GM23248 (cell line): Measurements from ENCODE around the gene DOK4. TPM values are rescaled to one million over a fixed set of nuclear protein-coding genes. Genes with fewer than 3 reads are reported as not detected.

Experiments used
- DNase-seq: peaks from one replicate; pipeline ENCODE4 v3.0.0-alpha.2; 2015
- H2AFZ ChIP-seq: fragments of 200-600 bp; sonication (generic); 2 replicates; pipeline ENCODE4 v1.6.1; 2016; ENCODE audit warnings: antibody characterized with exemption
- H3F3A ChIP-seq: fragments of 200-600 bp; sonication (generic); 2 replicates; pipeline ENCODE4 v1.6.1; 2016; ENCODE audit warnings: mild to moderate bottlenecking, antibody characterized with exemption, mixed run types; ENCODE audit not compliant: insufficient read depth
- H3K27ac ChIP-seq: fragments of 200-600 bp; sonication (generic); 2 replicates; pipeline ENCODE4 v1.5.1; 2016; ENCODE audit warnings: mild to moderate bottlenecking
- H3K27me3 ChIP-seq: fragments of 200-600 bp; sonication (generic); replicated peaks from 2 replicates; pipeline ENCODE4 v1.6.1; 2016; ENCODE audit warnings: mild to moderate bottlenecking; ENCODE audit not compliant: insufficient read depth
- H3K36me3 ChIP-seq: fragments of 200-600 bp; sonication (generic); 2 replicates; pipeline ENCODE4 v1.6.1; 2016; ENCODE audit warnings: low read depth, mild to moderate bottlenecking
- H3K4me1 ChIP-seq: fragments of 200-600 bp; sonication (generic); 2 replicates; pipeline ENCODE4 v1.6.1; 2016; ENCODE audit warnings: mild to moderate bottlenecking; ENCODE audit not compliant: insufficient read depth
- H3K4me2 ChIP-seq: fragments of 200-600 bp; sonication (generic); one replicate; pipeline ENCODE4 v1.6.1; 2016; ENCODE audit warnings: mild to moderate bottlenecking; ENCODE audit not compliant: unreplicated experiment
- H3K4me3 ChIP-seq: fragments of 200-600 bp; sonication (generic); 2 replicates; pipeline ENCODE4 v1.5.1; 2016; ENCODE audit warnings: mild to moderate bottlenecking
- H3K79me2 ChIP-seq: fragments of 200-600 bp; sonication (generic); 2 replicates; pipeline ENCODE4 v1.6.1; 2016; ENCODE audit warnings: mild to moderate bottlenecking; ENCODE audit not compliant: insufficient read depth
- H3K9ac ChIP-seq: fragments of 200-600 bp; sonication (generic); 2 replicates; pipeline ENCODE4 v1.6.1; 2016; ENCODE audit warnings: mild to moderate bottlenecking
- H3K9me2 ChIP-seq: fragments of 200-600 bp; sonication (generic); 2 replicates; pipeline ENCODE4 v1.6.1; 2016; ENCODE audit warnings: mixed run types, mild to moderate bottlenecking, moderate library complexity; ENCODE audit not compliant: insufficient read depth
- H3K9me3 ChIP-seq: fragments of 200-600 bp; sonication (generic); one replicate; pipeline ENCODE4 v1.6.1; 2017; ENCODE audit warnings: low read depth
- H4K20me1 ChIP-seq: fragments of 200-600 bp; sonication (generic); 2 replicates; pipeline ENCODE4 v1.6.0; 2016; ENCODE audit not compliant: insufficient read depth
- EZH2 ChIP-seq: fragments of 200-600 bp; sonication (generic); IDR thresholded peaks from 2 replicates; pipeline ENCODE4 v1.6.1; 2018; ENCODE audit warnings: antibody characterized with exemption, mild to moderate bottlenecking; ENCODE audit not compliant: insufficient read depth, poor library complexity, severe bottlenecking
- EZH2phosphoT487 ChIP-seq: fragments of 200-600 bp; sonication (generic); IDR thresholded peaks from 2 replicates; pipeline ENCODE4 v1.6.1; 2018; ENCODE audit warnings: antibody characterized with exemption, moderate library complexity, mild to moderate bottlenecking, low read depth; ENCODE audit not compliant: insufficient read depth
- WGBS, 2 experiments: methylation state at CpG; one replicate each; pipeline ENCODE4 v1.1.6; 2015 to 2017; ENCODE audit warnings: low lambda C conversion rate in 2 of 2, low coverage in 1 of 2; ENCODE audit errors: missing lambda C conversion rate in 2 of 2; 5-methylcytosine and 5-hydroxymethylcytosine counted together
- in situ Hi-C: fragments of 300-500 bp; cut with MboI; formaldehyde crosslinking; loops from 2 replicates; pipeline ENCODE4 v1.15.0; 2020
- polyA plus RNA-seq: library from polyadenylated mRNA; unstranded; fragments of >200 nt; fragmentation: Nextera tagmentation; extraction: Ambion mirVana; gene quantifications from 2 replicates; pipeline ENCODE4 v1.2.1, GENCODE V29; 2016
- total RNA-seq: library from RNA; depleted of rRNA; stranded (reverse); fragments of >200 nt; shearing (Covaris generic); gene quantifications from 2 replicates; pipeline ENCODE4 v1.2.3, GENCODE V29; 2014

Gene DOK4
- total and polyA plus RNA-seq, 2 experiments from 2014 or later, result 44.6 to 60.5 TPM

- 86 to 97% methylated on average over 1 of the region's 1 CpG for WGBS, 2 experiments
- no peaks in the 10 kb centered on the region for H3K9me3 ChIP-seq
- no peak overlapping the region for H3K4me2 ChIP-seq
- no peaks in the 10 kb centered on the region for H3K4me1 ChIP-seq
- no peaks in the 10 kb centered on the region for H3F3A ChIP-seq
- no peaks in the 10 kb centered on the region for H4K20me1 ChIP-seq
- no peak overlapping the region for H3K9ac ChIP-seq
- in situ Hi-C loops, result no loop called here
- H2AFZ ChIP-seq, result no peak overlapping the region
- H3K9me2 ChIP-seq, result no peaks in the 10 kb centered on the region
- H3K36me3 ChIP-seq, result peaks cover 78% of the 10 kb centered on the region
- DNase-seq, result no peak
- H3K27me3 ChIP-seq, result no peaks in the 10 kb centered on the region
- peaks cover 10% of the 10 kb centered on the region for H3K79me2 ChIP-seq
- H3K4me3 ChIP-seq, result no peak overlapping the region
- TF ChIP-seq EZH2 (no peak), EZH2phosphoT487 (no peak)
- H3K27ac ChIP-seq, result no peak overlapping the region
Observed at GRCh38 chr16:57435838-57436237, 50.5 kb downstream of the DOK4 start.

GRCh38 chr16:57434003-57434402 lies 52.3 kb downstream of the DOK4 start:
- H3K79me2 ChIP-seq, result no peaks in the 10 kb centered on the region; the same call in 1 of the 2 replicates
- no peaks in the 10 kb centered on the region for H3K27me3 ChIP-seq
- no peaks in the 10 kb centered on the region for H3K9me3 ChIP-seq
- DNase-seq, result no peak
- H4K20me1 ChIP-seq, result no peaks in the 10 kb centered on the region
- no peak overlapping the region for H2AFZ ChIP-seq
- TF ChIP-seq EZH2 (no peak), EZH2phosphoT487 (no peak)
- H3K9ac ChIP-seq, result no peak overlapping the region
- whole genome bisulfite sequencing, 2 experiments, result 97 to 100% methylated on average over 2 of the region's 2 CpGs
- no peak overlapping the region for H3K4me2 ChIP-seq
- H3K27ac ChIP-seq, result no peak overlapping the region
- no peaks in the 10 kb centered on the region for H3K9me2 ChIP-seq
- H3K4me3 ChIP-seq, result no peak overlapping the region
- H3K36me3 ChIP-seq, result peaks cover 81% of the 10 kb centered on the region
- H3F3A ChIP-seq, result no peaks in the 10 kb centered on the region
- in situ Hi-C loops, result no loop called here
- H3K4me1 ChIP-seq, result no peaks in the 10 kb centered on the region

- peaks cover 71% of the 10 kb centered on the region for H3K36me3 ChIP-seq
- DNase-seq, result no peak
Observed at GRCh38 chr16:57432989-57433388, 53.3 kb downstream of the DOK4 start.

GRCh38 chr16:57432505-57432904 lies 53.8 kb downstream of the DOK4 start:
- TF ChIP-seq EZH2, result no peak
- no peak for TF ChIP-seq EZH2phosphoT487
- Histone ChIP-seq H3K4me3 (no peak overlapping the region), H3K4me1 (no peaks in the 10 kb centered on the region), H3K27ac (no peak overlapping the region), H3K9me3 (no peaks in the 10 kb centered on the region), H3K79me2 (no peaks in the 10 kb centered on the region), H3K9me2 (no peaks in the 10 kb centered on the region), H3K36me3 (peaks cover 66% of the 10 kb centered on the region), H3K9ac (no peak overlapping the region), H3K4me2 (no peak overlapping the region), H4K20me1 (no peaks in the 10 kb centered on the region), H3K27me3 (no peaks in the 10 kb centered on the region), H2AFZ (no peak overlapping the region), H3F3A (no peaks in the 10 kb centered on the region)
- DNase-seq, result no peak
- in situ Hi-C loops, result no loop called here
- WGBS, 2 experiments, result 94 to 98% methylated on average over 2 of the region's 2 CpGs

More at GRCh38 chr16:57432989-57433388, 53.3 kb downstream of the DOK4 start:
- no peak overlapping the region for H3K27ac ChIP-seq
- no peaks in the 10 kb centered on the region for H4K20me1 ChIP-seq
- H3K4me3 ChIP-seq, result no peak overlapping the region
- no peaks in the 10 kb centered on the region for H3K79me2 ChIP-seq
- no peak for TF ChIP-seq EZH2phosphoT487
- no peak for TF ChIP-seq EZH2
- no peak overlapping the region for H3K9ac ChIP-seq
- no peaks in the 10 kb centered on the region for H3K9me3 ChIP-seq
- no peaks in the 10 kb centered on the region for H3F3A ChIP-seq
- no peaks in the 10 kb centered on the region for H3K4me1 ChIP-seq
- no peak overlapping the region for H2AFZ ChIP-seq
- H3K27me3 ChIP-seq, result no peaks in the 10 kb centered on the region
- in situ Hi-C loops, result no loop called here
- no peak overlapping the region for H3K4me2 ChIP-seq
- no peaks in the 10 kb centered on the region for H3K9me2 ChIP-seq
- 96 to 97% methylated on average over 3 of the region's 3 CpGs for WGBS, 2 experiments

GRCh38 chr16:57430955-57431354 lies 55.3 kb downstream of the DOK4 start:
- Histone ChIP-seq H3K4me2 (no peak overlapping the region), H3K79me2 (no peaks in the 10 kb centered on the region), H3K9me2 (no peaks in the 10 kb centered on the region), H3F3A (no peaks in the 10 kb centered on the region), H3K27ac (no peak overlapping the region), H2AFZ (no peak overlapping the region), H3K36me3 (peaks cover 57% of the 10 kb centered on the region), H3K4me1 (no peaks in the 10 kb centered on the region), H3K4me3 (no peak overlapping the region), H3K9ac (no peak overlapping the region), H3K27me3 (no peaks in the 10 kb centered on the region), H3K9me3 (no peaks in the 10 kb centered on the region), H4K20me1 (no peaks in the 10 kb centered on the region)
- 73 to 74% methylated on average over 5 of the region's 5 CpGs for WGBS, 2 experiments
- DNase-seq, result no peak
- TF ChIP-seq EZH2phosphoT487 (no peak), EZH2 (no peak)
- in situ Hi-C loops, result no loop called here
